AG10803 (cell line): ENCODE measurements around the gene STAG2.
A peak's percentile ranks its signal among the peaks of the same experiment; 100 is the strongest.
"Not testable (repeated sequence)": the region's sequence is repeated elsewhere in the genome, so short reads cannot be mapped to it uniquely, and the experiment has no call there.

Experiments used
- DNase-seq: peaks from one replicate; pipeline ENCODE4 v3.0.0; 2010; ENCODE audit warnings: low read depth
- H3K4me3 ChIP-seq: 2 replicates; pipeline ENCODE4 v1.5.1; 2011; ENCODE audit warnings: mild to moderate bottlenecking, low read length, control low read depth
- TF ChIP-seq, protein P1 (sequence below): conservative IDR thresholded peaks from 2 replicates; pipeline ENCODE4 v1.5.1; 2011; ENCODE audit warnings: mild to moderate bottlenecking, low read length, control low read depth, inconsistent platforms

Gene STAG2

DNA sequence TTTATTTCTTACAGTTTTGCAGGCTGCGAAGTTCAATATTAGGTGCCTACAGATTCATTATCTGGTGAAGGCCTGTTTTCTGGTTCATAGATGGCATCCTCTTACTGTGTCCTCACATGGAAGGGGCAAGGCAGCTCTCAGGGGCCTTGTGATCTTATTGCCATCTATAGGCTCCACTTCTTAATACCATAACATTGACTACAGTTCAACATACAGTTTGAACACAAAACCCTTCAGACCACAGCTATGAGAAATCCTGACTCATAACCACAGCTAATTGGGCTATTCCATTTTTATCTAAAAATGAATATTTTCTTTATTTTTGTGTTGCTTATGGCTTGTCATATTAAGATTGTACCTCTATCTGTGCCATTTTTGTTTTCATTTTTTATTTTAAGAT is 72.3 kb downstream of the STAG2 start:
- DNase-seq, result peak; percentile 17
- TF ChIP-seq, protein P1, sequence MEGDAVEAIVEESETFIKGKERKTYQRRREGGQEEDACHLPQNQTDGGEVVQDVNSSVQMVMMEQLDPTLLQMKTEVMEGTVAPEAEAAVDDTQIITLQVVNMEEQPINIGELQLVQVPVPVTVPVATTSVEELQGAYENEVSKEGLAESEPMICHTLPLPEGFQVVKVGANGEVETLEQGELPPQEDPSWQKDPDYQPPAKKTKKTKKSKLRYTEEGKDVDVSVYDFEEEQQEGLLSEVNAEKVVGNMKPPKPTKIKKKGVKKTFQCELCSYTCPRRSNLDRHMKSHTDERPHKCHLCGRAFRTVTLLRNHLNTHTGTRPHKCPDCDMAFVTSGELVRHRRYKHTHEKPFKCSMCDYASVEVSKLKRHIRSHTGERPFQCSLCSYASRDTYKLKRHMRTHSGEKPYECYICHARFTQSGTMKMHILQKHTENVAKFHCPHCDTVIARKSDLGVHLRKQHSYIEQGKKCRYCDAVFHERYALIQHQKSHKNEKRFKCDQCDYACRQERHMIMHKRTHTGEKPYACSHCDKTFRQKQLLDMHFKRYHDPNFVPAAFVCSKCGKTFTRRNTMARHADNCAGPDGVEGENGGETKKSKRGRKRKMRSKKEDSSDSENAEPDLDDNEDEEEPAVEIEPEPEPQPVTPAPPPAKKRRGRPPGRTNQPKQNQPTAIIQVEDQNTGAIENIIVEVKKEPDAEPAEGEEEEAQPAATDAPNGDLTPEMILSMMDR, result no peak
- no peak overlapping the region for H3K4me3 ChIP-seq

DNA sequence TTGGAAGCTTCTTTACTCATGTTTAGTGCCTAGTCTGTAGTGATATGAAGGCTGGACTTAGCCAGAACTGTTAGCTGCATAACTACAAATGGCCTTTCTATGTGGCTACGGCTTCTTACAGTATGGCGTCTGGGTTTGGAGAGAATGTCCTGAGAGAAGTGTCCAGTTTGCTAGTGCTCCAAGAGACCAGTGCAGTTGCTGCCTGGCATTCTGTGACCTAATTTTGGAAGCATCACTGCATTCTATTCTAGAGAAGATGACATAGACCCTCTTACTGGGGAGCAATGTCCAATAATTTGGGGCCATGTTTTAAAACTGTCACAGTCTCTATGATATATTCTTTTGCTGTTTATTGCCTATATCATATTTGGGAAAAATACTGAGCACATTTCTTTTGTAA is 74.2 kb downstream of the STAG2 start:
- DNase-seq, result no peak
- no peak overlapping the region for H3K4me3 ChIP-seq
- TF ChIP-seq, protein P1, result no peak

DNA sequence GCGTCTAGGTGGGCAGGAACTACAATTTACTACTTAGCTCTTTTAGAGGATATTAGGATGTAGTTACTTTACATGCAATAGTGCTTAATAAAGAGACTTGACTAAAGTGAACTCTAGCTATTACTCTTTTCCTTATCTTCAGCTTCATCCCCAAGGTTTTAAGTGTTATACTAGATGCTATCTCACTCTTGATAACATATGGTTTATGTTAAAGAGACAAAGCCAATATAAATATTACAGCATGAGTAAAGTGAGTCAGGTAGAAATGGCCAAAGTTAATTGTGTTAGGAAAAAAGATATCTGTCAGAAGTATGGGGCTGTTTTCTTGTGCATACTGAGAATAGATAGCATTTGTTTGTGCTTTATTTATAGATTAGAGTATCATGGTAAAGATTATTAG is 80.5 kb downstream of the STAG2 start:
- no peak overlapping the region for H3K4me3 ChIP-seq
- TF ChIP-seq, protein P1, result no peak
- DNase-seq, result no peak

DNA sequence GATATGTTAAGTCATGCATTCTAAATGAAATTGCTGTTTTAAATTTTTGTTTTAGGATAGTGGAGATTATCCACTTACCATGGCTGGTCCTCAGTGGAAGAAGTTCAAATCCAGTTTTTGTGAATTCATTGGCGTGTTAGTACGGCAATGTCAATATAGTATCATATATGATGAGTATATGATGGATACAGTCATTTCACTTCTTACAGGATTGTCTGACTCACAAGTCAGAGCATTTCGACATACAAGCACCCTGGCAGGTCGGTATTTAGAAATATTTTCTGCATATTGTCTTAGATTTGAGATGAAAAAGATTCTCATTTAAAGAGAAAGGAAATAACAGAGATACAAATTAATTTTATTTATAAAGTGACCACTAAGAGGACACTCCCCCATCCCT is 83.6 kb downstream of the STAG2 start:
- TF ChIP-seq, protein P1, result no peak
- DNase-seq, result no peak
- no peak overlapping the region for H3K4me3 ChIP-seq

DNA sequence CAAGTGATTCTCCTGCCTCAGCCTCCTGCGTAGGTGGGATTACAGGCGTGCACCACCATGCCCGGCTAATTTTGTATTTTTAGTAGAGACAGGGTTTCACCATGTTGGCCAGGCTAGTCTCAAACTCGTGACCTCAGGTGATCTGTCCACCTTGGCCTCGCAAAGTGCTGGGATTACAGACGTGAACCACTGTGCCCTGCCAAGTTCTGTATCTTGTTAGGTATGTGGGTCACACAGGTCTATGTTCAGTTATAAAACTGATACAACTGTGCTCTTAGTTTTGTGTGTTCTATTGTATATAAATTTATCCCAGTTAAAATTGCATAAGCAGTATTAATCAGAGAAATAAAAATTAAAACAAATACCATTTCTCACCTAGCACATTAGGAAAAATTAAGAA is 122.9 kb downstream of the STAG2 start:
- H3K4me3 ChIP-seq, DNase-seq: not testable (repeated sequence)

DNA sequence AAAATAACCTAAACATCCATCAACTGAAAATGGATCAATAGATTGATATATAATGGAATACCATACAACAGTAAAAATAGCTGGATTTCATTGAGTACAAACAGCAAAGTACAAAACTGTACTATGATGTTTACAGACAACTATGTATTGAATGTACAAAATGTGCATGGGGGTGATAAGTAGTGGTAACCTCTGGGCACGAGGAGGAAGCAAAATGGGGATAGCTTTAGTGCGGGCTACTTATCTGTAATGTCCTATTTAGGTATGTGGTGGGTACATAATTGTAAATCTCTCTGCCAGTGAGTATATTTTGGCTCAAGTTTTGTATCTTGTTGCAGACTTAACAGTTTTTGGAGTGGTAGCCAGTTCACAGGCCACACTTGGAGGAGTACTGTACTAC is 123.6 kb downstream of the STAG2 start:
- no peak overlapping the region for H3K4me3 ChIP-seq
- no peak for DNase-seq
- TF ChIP-seq, protein P1, result no peak

DNA sequence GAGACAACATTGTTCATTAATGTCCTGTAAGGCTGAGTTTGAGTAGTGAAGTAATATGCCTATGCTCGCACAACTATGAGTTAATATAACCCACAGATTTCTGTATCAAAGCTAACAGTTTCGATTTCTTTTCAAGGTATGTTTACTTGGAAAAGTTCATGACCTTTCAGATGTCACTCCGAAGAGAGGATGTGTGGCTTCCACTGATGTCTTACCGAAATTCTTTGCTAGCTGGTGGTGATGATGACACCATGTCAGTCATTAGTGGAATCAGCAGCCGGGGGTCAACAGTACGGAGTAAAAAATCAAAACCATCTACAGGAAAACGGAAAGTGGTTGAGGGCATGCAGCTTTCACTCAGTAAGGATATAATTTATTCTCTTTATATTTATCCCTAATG is 124.9 kb downstream of the STAG2 start:
- no peak overlapping the region for H3K4me3 ChIP-seq
- TF ChIP-seq, protein P1, result no peak
- DNase-seq, result no peak
